MM.1S (cell line): ENCODE results near the gene SUSD1.

ENCODE experiments used
- DNase-seq: peaks from one replicate; pipeline ENCODE4 v3.0.0-alpha.2; 2015
- H2AFZ ChIP-seq: fragments of 300-600 bp; sonication (generic); 2 replicates; pipeline ENCODE4 v1.6.0; 2016; ENCODE audit warnings: antibody characterized with exemption, low read length
- H3F3A ChIP-seq: fragments of 300-600 bp; sonication (generic); 2 replicates; pipeline ENCODE4 v1.6.1; 2016; ENCODE audit warnings: mild to moderate bottlenecking, antibody characterized with exemption, low read length, moderate library complexity, mixed read lengths; ENCODE audit not compliant: insufficient read depth
- H3K27ac ChIP-seq: fragments of 300-600 bp; sonication (generic); 2 replicates; pipeline ENCODE4 v1.5.1; 2016; ENCODE audit warnings: mild to moderate bottlenecking, low read length
- H3K27me3 ChIP-seq: fragments of 300-600 bp; sonication (generic); replicated peaks from 2 replicates; pipeline ENCODE4 v1.6.0; 2016; ENCODE audit warnings: low read length; ENCODE audit not compliant: insufficient read depth
- H3K36me3 ChIP-seq: fragments of 300-600 bp; sonication (generic); replicated peaks from 2 replicates; pipeline ENCODE4 v1.6.1; 2016; ENCODE audit warnings: mild to moderate bottlenecking, low read length, mixed read lengths; ENCODE audit not compliant: insufficient read depth
- H3K4me1 ChIP-seq: fragments of 300-600 bp; sonication (generic); 2 replicates; pipeline ENCODE4 v1.6.1; 2016; ENCODE audit warnings: low read length, mixed read lengths
- H3K4me2 ChIP-seq: fragments of 300-600 bp; sonication (generic); 2 replicates; pipeline ENCODE4 v1.6.0; 2016; ENCODE audit warnings: low read depth, low read length
- H3K4me3 ChIP-seq: fragments of 300-600 bp; sonication (generic); 2 replicates; pipeline ENCODE4 v1.5.1; 2016; ENCODE audit warnings: low read length, mixed read lengths
- H3K79me2 ChIP-seq: fragments of 300-600 bp; sonication (generic); 2 replicates; pipeline ENCODE4 v1.6.1; 2016; ENCODE audit warnings: mixed run types, low read length, mixed read lengths
- H3K9ac ChIP-seq: fragments of 300-600 bp; sonication (generic); 2 replicates; pipeline ENCODE4 v1.6.1; 2016; ENCODE audit warnings: low read length, mixed read lengths
- H3K9me2 ChIP-seq: fragments of 300-600 bp; sonication (generic); replicated peaks from 2 replicates; pipeline ENCODE4 v1.6.1; 2016; ENCODE audit warnings: mild to moderate bottlenecking, low read length, mixed read lengths; ENCODE audit not compliant: insufficient read depth
- H3K9me3 ChIP-seq: fragments of 300-600 bp; sonication (generic); replicated peaks from 2 replicates; pipeline ENCODE4 v1.6.1; 2016; ENCODE audit warnings: mild to moderate bottlenecking, low read length, mixed read lengths; ENCODE audit not compliant: insufficient read depth
- H4K20me1 ChIP-seq: fragments of 300-600 bp; sonication (generic); 2 replicates; pipeline ENCODE4 v1.6.1; 2016; ENCODE audit warnings: mild to moderate bottlenecking, low read length, moderate library complexity, mixed read lengths; ENCODE audit not compliant: insufficient read depth
- EZH2 ChIP-seq: fragments of 300-600 bp; sonication (generic); optimal IDR thresholded peaks from 2 replicates; pipeline ENCODE3; 2017; ENCODE audit warnings: low read depth, mild to moderate bottlenecking, antibody characterized with exemption, low read length, mixed read lengths
- EZH2phosphoT487 ChIP-seq: fragments of 300-600 bp; sonication (generic); IDR thresholded peaks from 2 replicates; pipeline ENCODE4 v1.6.1; 2018; ENCODE audit warnings: antibody characterized with exemption, low read length
- TF ChIP-seq, protein P1 (sequence below): fragments of 300-600 bp; sonication (generic); IDR thresholded peaks from 2 replicates; pipeline ENCODE4 v1.5.1; 2016; ENCODE audit warnings: antibody characterized with exemption, low read length, mixed read lengths

SUSD1 gene

DNA sequence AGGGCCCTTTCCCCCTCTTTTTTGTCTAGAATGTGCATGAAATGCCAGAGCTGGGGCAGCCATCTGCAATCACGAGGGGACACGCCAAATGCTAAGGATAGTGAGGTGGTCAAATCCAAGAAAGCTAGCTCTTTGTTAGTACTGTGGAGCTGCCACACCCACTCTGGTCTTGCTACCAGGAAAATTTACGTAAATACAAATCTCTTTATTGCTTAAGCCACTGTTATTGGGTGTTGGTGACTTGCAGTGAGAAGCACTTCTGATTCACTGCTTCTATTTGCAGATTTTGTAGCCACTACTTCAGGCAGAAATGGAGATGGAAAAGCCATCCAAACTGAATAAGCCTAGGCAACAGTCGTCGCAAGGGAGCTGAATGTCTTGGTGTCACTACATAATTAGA is 25.6 kb upstream of the SUSD1 start:
- Histone ChIP-seq H3K4me1 (no peaks in the 10 kb centered on the region), H3K9ac (no peak overlapping the region), H2AFZ (no peak overlapping the region), H3K79me2 (no peaks in the 10 kb centered on the region), H3K9me2 (no peaks in the 10 kb centered on the region), H3K4me3 (no peak overlapping the region), H3K36me3 (no peaks in the 10 kb centered on the region), H3K27ac (no peak overlapping the region), H4K20me1 (no peaks in the 10 kb centered on the region), H3F3A (no peaks in the 10 kb centered on the region), H3K4me2 (no peak overlapping the region), H3K27me3 (no peaks in the 10 kb centered on the region), H3K9me3 (no peaks in the 10 kb centered on the region)
- TF ChIP-seq EZH2 (no peak), EZH2phosphoT487 (no peak)
- TF ChIP-seq, protein P1, sequence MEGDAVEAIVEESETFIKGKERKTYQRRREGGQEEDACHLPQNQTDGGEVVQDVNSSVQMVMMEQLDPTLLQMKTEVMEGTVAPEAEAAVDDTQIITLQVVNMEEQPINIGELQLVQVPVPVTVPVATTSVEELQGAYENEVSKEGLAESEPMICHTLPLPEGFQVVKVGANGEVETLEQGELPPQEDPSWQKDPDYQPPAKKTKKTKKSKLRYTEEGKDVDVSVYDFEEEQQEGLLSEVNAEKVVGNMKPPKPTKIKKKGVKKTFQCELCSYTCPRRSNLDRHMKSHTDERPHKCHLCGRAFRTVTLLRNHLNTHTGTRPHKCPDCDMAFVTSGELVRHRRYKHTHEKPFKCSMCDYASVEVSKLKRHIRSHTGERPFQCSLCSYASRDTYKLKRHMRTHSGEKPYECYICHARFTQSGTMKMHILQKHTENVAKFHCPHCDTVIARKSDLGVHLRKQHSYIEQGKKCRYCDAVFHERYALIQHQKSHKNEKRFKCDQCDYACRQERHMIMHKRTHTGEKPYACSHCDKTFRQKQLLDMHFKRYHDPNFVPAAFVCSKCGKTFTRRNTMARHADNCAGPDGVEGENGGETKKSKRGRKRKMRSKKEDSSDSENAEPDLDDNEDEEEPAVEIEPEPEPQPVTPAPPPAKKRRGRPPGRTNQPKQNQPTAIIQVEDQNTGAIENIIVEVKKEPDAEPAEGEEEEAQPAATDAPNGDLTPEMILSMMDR, result no peak
- DNase-seq, result no peak

DNA sequence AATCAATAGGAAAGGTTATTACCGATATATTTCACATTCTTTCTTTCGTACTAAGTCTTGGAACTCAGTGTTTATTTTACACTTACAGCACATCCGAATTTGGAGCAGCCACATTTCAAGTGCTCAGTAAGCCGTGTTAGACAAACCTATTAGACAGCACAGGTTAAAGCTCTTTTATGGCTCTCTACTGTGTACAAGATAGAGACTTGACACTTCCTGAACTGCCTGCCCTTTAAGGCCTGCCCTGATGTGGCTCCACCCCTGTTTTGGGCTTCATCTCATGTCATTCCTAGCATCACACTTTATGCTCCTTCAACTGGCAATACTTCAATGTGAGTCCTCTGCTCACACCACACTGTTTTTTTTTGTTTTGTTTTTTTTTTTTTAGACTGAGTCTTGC is 23.5 kb upstream of the SUSD1 start:
- DNase-seq, result no peak
- Histone ChIP-seq H2AFZ (no peak overlapping the region), H3K4me1 (no peaks in the 10 kb centered on the region), H3K79me2 (no peaks in the 10 kb centered on the region), H3K36me3 (no peaks in the 10 kb centered on the region), H4K20me1 (no peaks in the 10 kb centered on the region), H3K27me3 (no peaks in the 10 kb centered on the region), H3K9ac (no peak overlapping the region), H3K9me2 (no peaks in the 10 kb centered on the region), H3K9me3 (no peaks in the 10 kb centered on the region), H3F3A (no peaks in the 10 kb centered on the region), H3K4me3 (no peak overlapping the region), H3K4me2 (no peak overlapping the region), H3K27ac (no peak overlapping the region)
- TF ChIP-seq, protein P1, result no peak
- no peak for TF ChIP-seq EZH2phosphoT487
- no peak for TF ChIP-seq EZH2

DNA sequence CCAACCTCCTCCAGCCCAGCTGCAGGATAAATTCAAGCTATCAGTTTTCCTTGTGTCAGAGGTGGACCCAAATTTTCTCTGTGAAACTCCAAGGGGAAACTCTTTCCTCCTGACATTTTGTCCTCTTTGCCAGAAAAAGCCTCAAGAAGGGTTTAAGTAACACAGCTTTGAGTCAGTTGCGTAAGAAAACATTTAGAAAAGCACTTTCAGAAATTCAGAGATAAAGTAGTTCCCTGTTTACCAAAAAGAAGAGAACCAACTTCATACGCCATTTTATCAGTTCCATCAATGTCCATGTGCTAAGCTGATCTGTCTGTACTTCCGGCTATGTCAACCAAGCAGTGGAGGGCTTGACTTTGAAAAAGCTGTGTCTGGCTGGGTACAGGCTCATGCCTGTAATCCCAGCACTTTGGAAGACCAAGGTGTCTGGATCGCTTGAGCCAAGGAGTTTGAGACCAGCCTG is 19.9 kb upstream of the SUSD1 start:
- Histone ChIP-seq H3K4me1 (no peaks in the 10 kb centered on the region), H3K4me2 (no peak overlapping the region), H3F3A (no peaks in the 10 kb centered on the region), H4K20me1 (no peaks in the 10 kb centered on the region), H3K9me2 (no peaks in the 10 kb centered on the region), H3K4me3 (no peak overlapping the region), H3K27ac (no peak overlapping the region), H3K36me3 (no peaks in the 10 kb centered on the region), H2AFZ (no peak overlapping the region), H3K27me3 (no peaks in the 10 kb centered on the region), H3K9ac (no peak overlapping the region), H3K79me2 (no peaks in the 10 kb centered on the region), H3K9me3 (no peaks in the 10 kb centered on the region)
- DNase-seq, result no peak
- no peak for TF ChIP-seq EZH2
- TF ChIP-seq, protein P1, result no peak
- no peak for TF ChIP-seq EZH2phosphoT487
